RWPE1 (cell line): Measurements from ENCODE around the gene PRKN.

Experiments used
- CTCF ChIA-PET: fragments of 350-600 bp; sonication (Branson Sonifier 250); formaldehyde crosslinking; extraction: SDS; loops from one replicate; lab custom pipeline; 2021; lab: Yijun Ruan, JAX
- POLR2A ChIA-PET: fragments of 400-600 bp; formaldehyde crosslinking; extraction: SDS; loops from one replicate; lab custom pipeline; 2020; ENCODE audit warnings: antibody characterized with exemption; ENCODE audit not compliant: low non-redundant PET; lab: Yijun Ruan, JAX
- DNase-seq: peaks from one replicate; pipeline ENCODE4 v3.0.0; 2012; ENCODE audit warnings: low spot score
- H3K27ac ChIP-seq: fragments of 450-650 bp; 2 replicates; pipeline ENCODE4 v1.5.1; 2017
- TF ChIP-seq, protein P1 (sequence below): fragments of 450-650 bp; conservative IDR thresholded peaks from 2 replicates; pipeline ENCODE4 v1.5.1; 2017; ENCODE audit warnings: low read depth, mild to moderate bottlenecking

PRKN gene

DNA sequence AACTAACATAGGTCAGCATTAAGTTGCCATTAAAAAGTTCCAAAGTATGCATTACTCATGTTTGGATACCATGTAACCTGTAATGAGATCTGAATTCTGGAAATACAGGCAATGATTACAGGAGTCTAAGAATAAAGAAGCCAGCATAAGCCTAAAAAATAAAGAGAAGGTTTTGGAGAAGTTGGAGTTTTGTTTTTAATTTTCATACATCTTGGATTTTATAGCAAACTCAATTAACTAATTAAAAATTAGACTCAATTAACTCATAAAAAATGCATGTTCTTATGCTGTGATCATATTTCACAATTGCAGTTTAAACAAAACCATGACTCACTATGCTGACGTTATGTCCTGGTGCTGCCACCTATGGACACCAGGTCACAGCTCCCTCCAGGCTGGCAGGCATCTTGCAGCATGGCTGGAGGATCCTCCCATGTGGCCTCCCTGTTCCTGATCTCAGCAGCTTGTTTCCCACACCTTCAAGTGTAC lies 804.9 kb downstream of the PRKN start:
- peak; percentile 49 for DNase-seq
- POLR2A ChIA-PET, result no interaction called here
- TF ChIP-seq, protein P1, sequence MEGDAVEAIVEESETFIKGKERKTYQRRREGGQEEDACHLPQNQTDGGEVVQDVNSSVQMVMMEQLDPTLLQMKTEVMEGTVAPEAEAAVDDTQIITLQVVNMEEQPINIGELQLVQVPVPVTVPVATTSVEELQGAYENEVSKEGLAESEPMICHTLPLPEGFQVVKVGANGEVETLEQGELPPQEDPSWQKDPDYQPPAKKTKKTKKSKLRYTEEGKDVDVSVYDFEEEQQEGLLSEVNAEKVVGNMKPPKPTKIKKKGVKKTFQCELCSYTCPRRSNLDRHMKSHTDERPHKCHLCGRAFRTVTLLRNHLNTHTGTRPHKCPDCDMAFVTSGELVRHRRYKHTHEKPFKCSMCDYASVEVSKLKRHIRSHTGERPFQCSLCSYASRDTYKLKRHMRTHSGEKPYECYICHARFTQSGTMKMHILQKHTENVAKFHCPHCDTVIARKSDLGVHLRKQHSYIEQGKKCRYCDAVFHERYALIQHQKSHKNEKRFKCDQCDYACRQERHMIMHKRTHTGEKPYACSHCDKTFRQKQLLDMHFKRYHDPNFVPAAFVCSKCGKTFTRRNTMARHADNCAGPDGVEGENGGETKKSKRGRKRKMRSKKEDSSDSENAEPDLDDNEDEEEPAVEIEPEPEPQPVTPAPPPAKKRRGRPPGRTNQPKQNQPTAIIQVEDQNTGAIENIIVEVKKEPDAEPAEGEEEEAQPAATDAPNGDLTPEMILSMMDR, result peak; percentile 41
- CTCF ChIA-PET, result interaction anchor here (0.6 to 0.8 kb wide), 2 partner anchors 14 to 174 kb away, joined by 3 read pairs; no protein-coding TSS in a partner anchor
- peak overlapping the region; percentile 20; the same call in 1 of the 2 replicates for H3K27ac ChIP-seq

DNA sequence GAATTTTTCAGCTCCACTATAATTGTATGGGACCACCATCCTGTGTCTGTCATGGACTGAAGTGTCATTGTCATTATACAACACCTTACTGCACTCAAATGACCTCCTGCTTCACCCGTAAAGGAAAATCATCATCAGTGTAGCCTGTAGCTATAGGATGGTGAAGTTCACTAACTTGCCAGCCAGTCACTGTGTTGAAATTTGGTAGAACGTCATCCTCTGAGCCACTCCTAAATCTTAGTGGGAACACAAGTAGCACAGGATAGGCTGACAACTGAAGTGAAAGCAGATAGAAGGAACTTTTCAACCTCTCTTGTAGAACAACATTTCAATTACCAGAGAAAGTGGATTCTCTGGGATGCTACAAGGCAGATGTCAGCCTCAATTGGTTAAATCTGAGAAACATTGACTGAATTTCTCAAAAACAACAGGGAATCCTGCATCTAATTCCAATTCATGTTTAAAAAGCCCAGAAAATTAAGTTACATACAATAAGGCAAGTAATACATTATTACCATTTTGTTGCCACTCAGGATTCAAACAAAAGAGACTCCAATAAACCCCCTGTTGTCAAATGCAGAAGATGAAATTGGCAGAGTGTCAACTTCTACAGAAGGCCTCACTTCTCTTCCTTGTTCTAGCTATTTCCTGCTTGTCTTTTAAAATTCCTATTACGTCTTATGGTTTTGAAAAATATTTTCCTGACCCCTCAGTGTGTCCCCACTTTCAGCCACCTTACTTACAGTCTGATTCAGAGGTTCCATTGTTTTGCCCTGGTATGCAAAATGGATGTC lies 805.8 kb downstream of the PRKN start:
- TF ChIP-seq, protein P1, result no peak
- ChIA-PET POLR2A (no interaction called here), CTCF (no interaction called here)
- DNase-seq, result no peak
- no peak overlapping the region for H3K27ac ChIP-seq

DNA sequence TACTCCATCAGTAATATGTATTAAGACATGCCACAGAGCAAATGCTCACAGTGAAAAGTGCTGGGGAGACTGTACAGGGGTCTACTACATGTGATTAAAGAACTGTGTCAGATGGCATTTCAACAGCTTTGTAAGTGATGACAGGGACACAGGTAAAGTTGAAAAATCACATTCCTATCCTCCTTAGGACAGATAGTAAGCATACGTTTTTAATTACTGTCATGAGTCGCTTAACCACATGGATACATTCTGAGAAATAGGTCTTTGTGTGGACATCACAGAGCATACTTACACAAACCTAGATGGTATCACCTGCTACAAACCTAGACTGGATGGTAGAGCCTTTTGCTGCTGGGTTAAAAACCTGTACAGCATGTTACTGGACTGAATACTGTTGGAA lies 807.9 kb downstream of the PRKN start:
- CTCF ChIA-PET, result no interaction called here
- H3K27ac ChIP-seq, result no peak overlapping the region
- TF ChIP-seq, protein P1, result no peak
- POLR2A ChIA-PET, result no interaction called here
- no peak for DNase-seq

DNA sequence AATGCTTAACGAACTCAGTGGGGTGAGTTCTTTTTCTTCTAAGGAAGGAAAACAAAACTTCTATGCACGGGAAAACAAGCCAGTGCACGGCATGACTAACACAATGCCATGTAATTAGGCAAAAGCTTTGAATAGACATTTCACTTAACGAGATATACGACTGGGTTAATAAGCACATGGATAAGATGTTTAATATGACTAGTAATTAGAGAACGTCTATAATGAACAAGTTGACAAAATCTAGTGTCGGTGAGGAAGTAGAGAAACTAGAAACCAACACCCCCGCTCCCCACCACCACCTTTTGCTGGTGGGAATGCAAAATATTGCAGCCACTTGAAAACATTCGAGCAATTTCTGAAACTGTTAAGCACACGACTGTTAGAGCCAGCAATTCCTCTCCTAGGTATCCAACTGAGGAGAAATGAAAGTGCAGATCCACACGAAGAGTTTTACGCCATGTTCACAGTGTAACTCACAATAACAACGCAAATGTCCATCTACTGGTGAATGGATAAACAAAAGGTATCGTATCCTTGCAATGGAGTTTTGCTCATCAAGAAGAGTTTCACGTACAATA lies 808.8 kb downstream of the PRKN start:
- TF ChIP-seq, protein P1, result no peak
- no peak overlapping the region for H3K27ac ChIP-seq
- no peak for DNase-seq
- ChIA-PET POLR2A (no interaction called here), CTCF (interaction anchor here (0.5 to 1.3 kb wide), 2 partner anchors 300 kb away, joined by 3 to 4 read pairs; no protein-coding TSS in a partner anchor)

DNA sequence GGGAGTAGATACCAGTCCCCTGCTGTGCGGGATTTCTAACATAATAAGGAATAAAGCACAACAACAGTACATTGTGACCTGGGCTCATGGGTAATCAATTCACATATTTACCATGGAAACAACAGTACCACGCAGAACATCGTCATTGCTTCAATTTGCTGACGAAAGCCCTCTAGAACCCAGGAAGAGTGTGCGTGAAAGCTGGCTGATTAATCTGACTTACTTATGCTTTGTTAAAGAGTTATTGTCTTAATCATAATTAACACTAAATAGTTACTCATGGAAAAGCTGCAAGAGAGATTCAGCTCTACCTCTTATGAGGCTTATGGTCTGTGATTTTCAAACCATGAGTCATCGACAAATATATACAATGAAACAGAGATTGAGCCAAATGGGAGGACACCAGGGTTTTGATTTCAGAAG lies 809.4 kb downstream of the PRKN start:
- ChIA-PET POLR2A (no interaction called here), CTCF (interaction anchor here (0.5 to 1.3 kb wide), 3 partner anchors 299 to 500 kb away, joined by 3 to 6 read pairs (median 4); no protein-coding TSS in a partner anchor)
- TF ChIP-seq, protein P1, result no peak
- peak; percentile 40 for DNase-seq
- H3K27ac ChIP-seq, result no peak overlapping the region

DNA sequence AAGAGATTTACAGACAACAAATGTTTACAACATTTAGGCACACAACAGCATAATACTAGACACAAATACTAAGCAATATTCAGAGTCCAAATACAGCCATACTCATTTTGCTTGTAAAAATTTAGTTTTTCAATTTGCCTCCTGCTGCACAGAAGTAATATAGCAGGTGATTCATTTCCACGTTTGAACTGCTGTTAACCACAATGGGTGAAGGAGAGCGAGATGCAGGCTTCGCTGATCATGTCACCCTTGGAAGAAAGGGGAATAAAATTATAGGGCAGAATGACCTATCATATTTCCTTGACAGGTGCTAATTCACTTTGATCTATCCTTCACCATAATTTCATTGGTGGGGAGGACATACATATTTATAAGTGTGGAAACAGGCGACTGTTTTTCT lies 809.9 kb downstream of the PRKN start:
- no peak overlapping the region for H3K27ac ChIP-seq
- POLR2A ChIA-PET, result no interaction called here
- TF ChIP-seq, protein P1, result no peak
- DNase-seq, result no peak
- CTCF ChIA-PET, result interaction anchor here (0.7 to 1.3 kb wide), 2 partner anchors 299 to 500 kb away, joined by 3 to 6 read pairs; no protein-coding TSS in a partner anchor
